ACC112 (cell line): ENCODE data around the gene JAKMIP2.
"Not testable (repeated sequence)": the region's sequence is repeated elsewhere in the genome, so short reads cannot be mapped to it uniquely, and the experiment has no call there.

ENCODE experiments used
- H2AFZ ChIP-seq: fragments of 200-600 bp; sonication (generic); one replicate; pipeline ENCODE4 v1.6.0; 2017; ENCODE audit warnings: antibody characterized with exemption, low read length; ENCODE audit not compliant: unreplicated experiment
- H3K27ac ChIP-seq: fragments of 200-600 bp; sonication (generic); 2 replicates; pipeline ENCODE4 v1.5.1; 2014; ENCODE audit warnings: low read depth, mild to moderate bottlenecking, antibody characterized with exemption, low read length, moderate library complexity
- H3K27me3 ChIP-seq: fragments of 200-600 bp; sonication (generic); 2 replicates; pipeline ENCODE4 v1.6.1; 2014; ENCODE audit warnings: mild to moderate bottlenecking, antibody characterized with exemption, low read length, moderate library complexity, mixed read lengths; ENCODE audit not compliant: insufficient read depth
- H3K36me3 ChIP-seq: fragments of 200-600 bp; sonication (generic); 2 replicates; pipeline ENCODE4 v1.6.1; 2016; ENCODE audit warnings: mild to moderate bottlenecking, antibody characterized with exemption, low read length, moderate library complexity, mixed read lengths; ENCODE audit not compliant: insufficient read depth
- H3K4me1 ChIP-seq: fragments of 200-600 bp; sonication (generic); one replicate; pipeline ENCODE4 v1.6.1; 2016; ENCODE audit warnings: low read length, mixed read lengths; ENCODE audit not compliant: insufficient read depth, unreplicated experiment, control insufficient read depth
- H3K4me3 ChIP-seq: fragments of 200-600 bp; sonication (generic); 2 replicates; pipeline ENCODE4 v1.5.1; 2014; ENCODE audit warnings: mild to moderate bottlenecking, low read depth, low read length
- H3K79me2 ChIP-seq: fragments of 200-600 bp; sonication (generic); one replicate; pipeline ENCODE4 v1.6.0; 2016; ENCODE audit warnings: low read length; ENCODE audit not compliant: control insufficient read depth, unreplicated experiment, insufficient read depth

The JAKMIP2 gene

DNA sequence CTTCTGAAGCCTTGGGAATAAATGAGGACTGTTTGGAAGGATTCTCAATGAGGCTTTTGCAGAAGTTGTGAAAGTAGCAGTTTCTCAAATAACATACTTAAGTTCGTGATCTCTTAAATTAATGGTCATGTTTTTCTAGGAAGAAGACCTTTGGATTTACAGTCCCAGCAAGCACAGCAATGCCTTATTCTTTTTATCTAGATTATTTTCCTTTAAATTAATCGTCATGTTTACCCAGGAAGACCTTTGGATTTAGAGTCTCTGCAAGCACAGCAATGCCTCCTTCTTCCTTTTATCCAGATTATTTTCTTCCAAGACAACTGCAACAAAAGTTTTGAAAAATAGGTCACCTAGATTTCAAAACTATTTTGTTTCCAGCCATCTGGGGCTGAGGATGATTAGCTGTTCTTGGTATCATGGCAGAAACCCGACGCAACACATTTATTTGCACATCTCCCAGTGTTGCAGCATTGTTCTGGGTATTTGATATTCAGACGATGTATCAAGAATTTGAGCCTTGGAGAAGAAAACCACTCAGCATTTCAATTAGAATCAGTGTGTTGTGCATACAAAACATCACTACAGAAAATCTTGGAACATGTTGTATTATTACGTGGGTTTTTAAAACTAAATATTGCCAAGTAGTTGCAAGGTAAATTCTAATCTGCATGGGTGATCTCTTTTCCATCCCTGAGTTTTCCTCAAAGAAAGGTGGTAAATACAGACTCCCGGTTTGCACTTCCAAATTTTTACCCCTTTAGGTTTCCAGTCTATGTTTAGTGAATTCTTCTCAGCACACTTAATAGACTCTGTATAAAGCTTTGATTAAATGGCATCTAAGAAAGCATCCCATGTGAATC is 50.9 kb downstream of the JAKMIP2 start:
- H3K4me1 ChIP-seq, result no peaks in the 10 kb centered on the region
- no peaks in the 10 kb centered on the region for H3K36me3 ChIP-seq
- no peak overlapping the region for H3K27ac ChIP-seq
- H3K4me3 ChIP-seq, result no peak overlapping the region
- no peaks in the 10 kb centered on the region for H3K79me2 ChIP-seq
- H3K27me3 ChIP-seq, result peaks cover 8% of the 10 kb centered on the region; the same call in 1 of the 2 replicates
- H2AFZ ChIP-seq, result no peak overlapping the region

DNA sequence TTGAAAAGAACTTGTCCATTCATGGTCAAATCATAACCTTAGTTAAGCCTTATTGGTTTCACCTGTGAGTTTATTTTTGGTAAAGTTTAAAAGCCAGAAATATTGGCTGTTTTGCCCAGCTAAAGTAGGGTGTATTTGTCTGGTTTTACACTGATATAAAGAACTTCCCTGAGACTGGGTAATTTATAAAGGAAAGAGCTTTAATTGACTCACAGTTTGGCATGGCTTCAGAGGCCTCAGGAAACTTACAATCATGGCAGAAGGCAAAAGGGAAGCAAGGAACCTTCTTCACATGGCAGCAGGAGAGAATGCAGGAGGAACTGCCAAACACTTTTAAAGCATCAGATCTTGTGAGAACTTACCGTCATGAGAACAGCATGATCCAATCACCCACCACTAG is 55.3 kb downstream of the JAKMIP2 start:
- Histone ChIP-seq H2AFZ (no peak overlapping the region), H3K36me3 (no peaks in the 10 kb centered on the region), H3K27ac (no peak overlapping the region), H3K79me2 (no peaks in the 10 kb centered on the region), H3K4me1 (no peaks in the 10 kb centered on the region), H3K27me3 (peaks cover 10% of the 10 kb centered on the region; the same call in 1 of the 2 replicates), H3K4me3 (no peak overlapping the region)

DNA sequence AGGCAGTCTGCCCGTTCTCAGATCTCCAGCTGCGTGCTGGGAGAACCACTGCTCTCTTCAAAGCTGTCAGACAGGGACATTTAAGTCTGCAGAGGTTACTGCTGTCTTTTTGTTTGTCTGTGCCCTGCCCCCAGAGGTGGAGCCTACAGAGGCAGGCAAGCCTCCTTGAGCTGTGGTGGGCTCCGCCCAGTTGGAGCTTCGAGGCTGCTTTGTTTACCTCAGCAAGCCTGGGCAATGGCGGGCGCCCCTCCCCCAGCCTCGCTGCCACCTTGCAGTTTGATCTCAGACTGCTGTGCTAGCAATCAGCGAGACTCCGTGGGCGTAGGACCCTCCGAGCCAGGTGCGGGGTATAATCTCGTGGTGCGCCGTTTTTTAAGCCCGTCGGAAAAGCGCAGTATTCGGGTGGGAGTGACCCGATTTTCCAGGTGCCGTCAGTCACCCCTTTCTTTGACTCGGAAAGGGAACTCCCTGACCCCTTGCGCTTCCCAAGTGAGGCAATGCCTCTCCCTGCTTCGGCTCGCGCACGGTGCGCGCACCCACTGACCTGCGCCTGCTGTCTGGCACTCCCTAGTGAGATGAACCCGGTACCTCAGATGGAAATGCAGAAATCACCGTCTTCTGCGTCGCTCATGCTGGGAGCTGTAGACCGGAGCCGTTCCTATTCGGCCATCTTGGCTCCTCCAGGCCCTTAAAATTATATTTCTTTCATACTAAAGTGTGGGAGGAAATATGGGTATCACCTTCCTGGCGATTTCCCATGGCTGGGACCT is 61.2 kb downstream of the JAKMIP2 start:
- not testable (repeated sequence) for H3K36me3 ChIP-seq, H2AFZ ChIP-seq, H3K27ac ChIP-seq, H3K4me1 ChIP-seq, H3K4me3 ChIP-seq, H3K79me2 ChIP-seq, H3K27me3 ChIP-seq

DNA sequence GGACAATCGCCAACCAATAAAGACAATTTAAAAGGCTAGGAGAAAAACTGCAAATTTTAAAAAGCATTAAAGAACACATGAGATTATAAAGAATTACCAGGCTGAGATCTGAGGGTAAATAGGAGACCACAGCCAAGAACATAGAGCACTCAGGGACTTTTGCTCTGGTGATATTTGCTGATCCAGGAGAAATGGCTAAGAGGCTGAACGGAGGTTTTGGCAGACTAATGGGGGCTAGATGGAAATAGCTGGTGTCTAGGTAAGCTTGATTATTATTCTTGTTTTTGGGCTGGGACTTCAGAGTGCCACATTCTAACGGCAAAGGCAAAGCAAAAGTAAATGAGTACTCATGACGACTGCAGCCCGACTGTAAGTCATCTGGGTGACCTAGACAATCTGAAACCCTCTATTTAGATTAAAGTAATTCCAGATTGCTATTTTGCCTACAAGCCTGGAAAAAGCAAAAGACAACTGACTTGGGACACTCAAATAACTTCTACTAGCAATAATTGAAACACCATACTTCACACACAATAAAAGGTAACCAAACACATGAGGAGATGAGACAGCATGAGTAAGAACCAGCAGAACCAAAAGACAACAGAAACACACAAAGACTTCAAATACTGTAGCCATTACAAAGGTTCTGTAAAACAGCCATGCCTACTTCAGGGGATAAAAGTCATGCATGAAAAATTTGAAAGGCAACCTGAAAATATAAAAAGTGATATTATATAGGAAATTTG is 68.8 kb downstream of the JAKMIP2 start:
- peak overlapping the region; percentile 85 for H2AFZ ChIP-seq
- H3K79me2 ChIP-seq, result no peaks in the 10 kb centered on the region
- peak overlapping the region; percentile 60 for H3K4me3 ChIP-seq
- H3K27me3 ChIP-seq, result no peaks in the 10 kb centered on the region
- H3K27ac ChIP-seq, result no peak overlapping the region
- peaks cover 5% of the 10 kb centered on the region for H3K4me1 ChIP-seq
- H3K36me3 ChIP-seq, result no peaks in the 10 kb centered on the region

DNA sequence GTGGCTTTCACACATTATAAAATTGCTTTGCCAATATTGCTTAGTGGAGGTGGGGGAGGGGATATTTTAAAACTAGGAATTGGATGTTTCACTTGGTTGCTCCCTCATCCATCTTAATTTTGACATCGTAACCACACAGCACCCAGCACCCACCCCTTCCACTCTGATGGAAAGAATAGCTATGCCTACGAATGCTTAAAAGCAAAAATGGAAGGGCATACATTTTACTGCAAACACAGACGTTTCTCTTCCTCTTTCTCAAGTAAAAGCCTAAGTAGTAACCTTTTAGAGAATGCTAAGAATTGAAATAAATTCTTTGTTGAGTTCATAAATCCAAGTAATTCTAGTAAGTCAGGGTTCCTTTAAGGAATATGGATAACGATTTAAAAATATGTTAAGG is 69.9 kb downstream of the JAKMIP2 start:
- no peak overlapping the region for H2AFZ ChIP-seq
- peaks cover 5% of the 10 kb centered on the region for H3K4me1 ChIP-seq
- H3K4me3 ChIP-seq, result no peak overlapping the region
- no peak overlapping the region for H3K27ac ChIP-seq
- no peaks in the 10 kb centered on the region for H3K27me3 ChIP-seq
- H3K79me2 ChIP-seq, result no peaks in the 10 kb centered on the region
- no peaks in the 10 kb centered on the region for H3K36me3 ChIP-seq

DNA sequence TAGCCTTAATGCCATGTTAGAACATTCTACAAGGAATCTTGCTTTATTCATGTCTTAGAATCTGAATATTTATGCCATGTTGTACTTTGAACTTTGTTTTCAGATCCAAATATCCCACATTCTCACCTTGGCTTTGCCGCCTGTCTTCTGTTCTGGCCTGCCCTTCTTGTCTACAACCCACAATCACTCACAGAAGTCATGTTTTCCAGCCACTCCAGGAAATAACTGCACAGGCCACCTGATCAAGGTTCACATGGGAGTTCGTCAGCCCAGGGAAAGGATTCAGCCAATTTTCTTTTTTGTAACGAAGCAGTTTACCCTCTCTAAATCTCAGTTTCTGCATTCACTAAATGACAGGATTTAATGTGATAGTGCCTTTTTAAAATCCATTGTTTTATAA is 70.5 kb downstream of the JAKMIP2 start:
- H3K36me3 ChIP-seq, result no peaks in the 10 kb centered on the region

DNA sequence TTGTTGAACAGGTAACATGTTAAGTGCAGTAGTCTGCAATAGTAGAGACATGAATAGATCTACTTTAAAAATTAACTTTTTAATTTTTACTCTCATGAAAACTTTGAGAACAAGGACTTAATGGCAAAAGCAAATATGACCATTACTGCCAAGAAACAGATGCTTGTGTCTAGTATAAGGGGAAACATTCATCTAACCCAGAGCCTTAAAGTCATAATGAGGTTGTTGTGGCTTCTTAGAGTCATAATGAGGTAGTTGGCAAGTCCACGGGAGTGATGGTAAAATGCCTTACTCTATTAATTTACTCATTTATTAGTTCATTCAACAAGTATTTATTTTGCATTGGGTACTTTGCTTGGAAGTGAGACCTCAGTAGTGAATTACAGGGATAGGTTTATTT is 71.5 kb downstream of the JAKMIP2 start:
- H3K27me3 ChIP-seq, result no peaks in the 10 kb centered on the region
- no peak overlapping the region for H3K4me3 ChIP-seq
- H3K4me1 ChIP-seq, result peaks cover 5% of the 10 kb centered on the region
- H3K27ac ChIP-seq, result no peak overlapping the region
- H2AFZ ChIP-seq, result no peak overlapping the region
- no peaks in the 10 kb centered on the region for H3K36me3 ChIP-seq
- no peaks in the 10 kb centered on the region for H3K79me2 ChIP-seq

More for the DNA sequence above, 70.5 kb downstream of the JAKMIP2 start:
- H3K79me2 ChIP-seq, result no peaks in the 10 kb centered on the region
- peaks cover 5% of the 10 kb centered on the region for H3K4me1 ChIP-seq
- no peak overlapping the region for H2AFZ ChIP-seq
- H3K4me3 ChIP-seq, result no peak overlapping the region
- no peaks in the 10 kb centered on the region for H3K27me3 ChIP-seq
- H3K27ac ChIP-seq, result no peak overlapping the region

DNA sequence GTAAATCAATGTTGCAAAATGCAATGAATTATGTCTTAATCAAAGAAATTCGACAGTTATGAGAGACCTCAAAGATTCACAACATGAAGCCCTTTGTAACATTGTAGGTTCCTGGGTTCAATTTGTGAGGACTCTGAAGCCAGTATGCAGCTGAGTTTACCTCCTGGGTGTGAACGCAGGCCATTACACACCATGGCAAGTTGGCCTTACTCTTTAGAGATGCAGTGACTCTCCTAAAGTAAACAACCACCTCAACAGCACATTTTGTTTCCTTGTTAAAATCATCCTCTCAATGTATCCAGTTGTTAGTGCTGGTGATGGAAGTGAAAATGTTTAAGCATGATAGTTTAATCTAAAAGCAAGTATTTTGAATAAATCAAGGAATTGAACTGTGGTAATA is 73.8 kb downstream of the JAKMIP2 start:
- no peaks in the 10 kb centered on the region for H3K79me2 ChIP-seq
- H3K36me3 ChIP-seq, result no peaks in the 10 kb centered on the region
- H3K27ac ChIP-seq, result no peak overlapping the region
- H2AFZ ChIP-seq, result no peak overlapping the region
- H3K4me1 ChIP-seq, result no peaks in the 10 kb centered on the region
- no peaks in the 10 kb centered on the region for H3K27me3 ChIP-seq
- no peak overlapping the region for H3K4me3 ChIP-seq

DNA sequence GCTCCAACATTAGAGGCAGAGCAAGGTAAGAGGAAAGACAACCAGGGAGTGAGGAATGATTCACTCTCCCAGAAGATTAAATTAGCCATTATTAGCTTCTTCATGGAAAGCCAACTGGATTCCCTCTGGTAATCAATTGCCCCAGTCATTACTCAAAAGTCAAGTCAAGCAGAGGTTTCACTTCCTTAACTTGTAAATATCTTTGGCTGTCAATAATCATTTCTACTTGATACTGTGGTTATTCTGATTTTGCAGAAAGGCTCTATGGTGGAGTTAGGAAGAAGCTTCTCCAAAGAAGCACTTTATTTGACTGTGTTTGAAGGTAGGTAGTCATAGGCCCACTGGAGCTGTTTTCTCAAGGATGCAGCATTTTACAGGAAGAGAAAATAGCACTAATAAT is 78.0 kb downstream of the JAKMIP2 start:
- Histone ChIP-seq H2AFZ (no peak overlapping the region), H3K27me3 (0 out of 2 replicates have a peak, but pooled peaks cover 4% of the 10 kb centered on the region), H3K36me3 (no peaks in the 10 kb centered on the region), H3K4me3 (no peak overlapping the region), H3K4me1 (no peaks in the 10 kb centered on the region), H3K79me2 (no peaks in the 10 kb centered on the region), H3K27ac (no peak overlapping the region)

DNA sequence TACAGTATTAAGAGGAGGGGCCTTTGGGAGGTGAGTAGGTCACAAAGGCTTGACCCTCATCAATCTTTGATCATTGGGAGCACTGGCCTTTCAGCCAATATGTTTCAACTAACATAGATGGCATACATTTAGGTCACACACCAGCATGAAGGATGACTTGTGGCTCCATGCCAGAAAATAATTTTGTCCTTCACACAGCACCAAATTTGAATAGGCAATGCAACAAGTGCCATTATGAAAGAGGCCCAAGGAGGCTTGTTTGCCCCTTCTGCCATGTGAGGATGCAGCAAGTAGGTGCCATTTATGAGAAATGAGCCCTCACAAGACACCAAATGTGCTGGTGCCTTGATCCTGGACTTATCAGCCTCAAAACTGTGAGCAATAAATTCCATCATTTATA is 81.1 kb downstream of the JAKMIP2 start:
- Histone ChIP-seq H3K4me1 (no peaks in the 10 kb centered on the region), H3K27ac (no peak overlapping the region), H3K79me2 (no peaks in the 10 kb centered on the region), H3K4me3 (no peak overlapping the region), H2AFZ (no peak overlapping the region), H3K27me3 (0 out of 2 replicates have a peak, but pooled peaks cover 4% of the 10 kb centered on the region), H3K36me3 (no peaks in the 10 kb centered on the region)
